ENCODE data around the gene XRCC3. TPM values are rescaled to one million over a fixed set of nuclear protein-coding genes. Genes with fewer than 3 reads are reported as not detected.

XRCC3 gene
- polyA plus RNA-seq, 3 donors = 0.66 to 8.1 (median 2.0) TPM

DNA sequence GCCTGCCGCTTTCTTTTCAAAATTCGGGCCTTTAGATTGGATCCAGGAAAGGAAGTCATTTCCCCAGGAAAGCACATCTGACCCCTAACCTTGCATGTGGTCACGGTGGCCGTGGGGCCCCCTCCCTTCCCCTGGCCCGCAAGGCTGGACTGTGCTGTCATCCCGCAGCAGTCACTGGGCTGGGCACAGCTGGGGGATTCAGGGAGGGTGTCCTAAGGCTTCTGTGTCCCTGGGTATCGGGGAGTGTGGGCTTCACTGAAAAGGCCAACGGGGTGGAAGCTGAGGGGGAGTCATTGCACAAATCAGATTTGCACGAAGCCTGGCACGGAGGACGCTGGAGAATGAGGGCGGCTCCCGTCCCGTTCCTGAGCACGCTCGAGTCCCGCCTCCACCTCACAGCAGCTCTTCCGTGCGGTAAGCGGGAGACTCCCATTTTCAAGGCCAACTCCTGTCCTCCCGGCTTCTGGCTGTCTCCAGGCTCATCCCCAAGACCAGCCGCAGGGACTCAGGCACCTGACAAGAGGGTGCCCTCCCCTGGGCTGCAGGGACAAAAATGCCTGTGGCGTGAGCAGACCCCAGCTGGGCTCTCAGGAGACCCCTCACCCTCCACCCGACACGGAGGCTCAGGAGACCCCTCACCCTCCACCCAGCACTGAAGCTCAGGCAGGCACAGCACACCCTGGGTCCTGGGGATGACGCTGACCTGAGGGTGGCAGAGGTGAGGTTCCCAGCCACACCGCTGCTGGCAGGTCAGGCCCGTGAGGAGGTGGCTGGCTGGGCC is 9.6 kb downstream of the XRCC3 start:
- no peak for DNase-seq
- TF ChIP-seq, protein P1, sequence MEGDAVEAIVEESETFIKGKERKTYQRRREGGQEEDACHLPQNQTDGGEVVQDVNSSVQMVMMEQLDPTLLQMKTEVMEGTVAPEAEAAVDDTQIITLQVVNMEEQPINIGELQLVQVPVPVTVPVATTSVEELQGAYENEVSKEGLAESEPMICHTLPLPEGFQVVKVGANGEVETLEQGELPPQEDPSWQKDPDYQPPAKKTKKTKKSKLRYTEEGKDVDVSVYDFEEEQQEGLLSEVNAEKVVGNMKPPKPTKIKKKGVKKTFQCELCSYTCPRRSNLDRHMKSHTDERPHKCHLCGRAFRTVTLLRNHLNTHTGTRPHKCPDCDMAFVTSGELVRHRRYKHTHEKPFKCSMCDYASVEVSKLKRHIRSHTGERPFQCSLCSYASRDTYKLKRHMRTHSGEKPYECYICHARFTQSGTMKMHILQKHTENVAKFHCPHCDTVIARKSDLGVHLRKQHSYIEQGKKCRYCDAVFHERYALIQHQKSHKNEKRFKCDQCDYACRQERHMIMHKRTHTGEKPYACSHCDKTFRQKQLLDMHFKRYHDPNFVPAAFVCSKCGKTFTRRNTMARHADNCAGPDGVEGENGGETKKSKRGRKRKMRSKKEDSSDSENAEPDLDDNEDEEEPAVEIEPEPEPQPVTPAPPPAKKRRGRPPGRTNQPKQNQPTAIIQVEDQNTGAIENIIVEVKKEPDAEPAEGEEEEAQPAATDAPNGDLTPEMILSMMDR (IDR thresholded peaks at IDR 0.05) = no peak
- H4K20me1 ChIP-seq (ENCODE audit: insufficient read depth, low read length) = peaks cover 10% of the 10 kb centered on the region
- no peak overlapping the region for H3K4me2 ChIP-seq (replicated peaks; ENCODE audit: extremely low read depth, low read length, poor library complexity, severe bottlenecking)
- no peak overlapping the region for H3K4me3 ChIP-seq (replicated peaks in 1 of 3; ENCODE audit: low read depth in 2 of 3, low read length in 3 of 3)
- H3K36me3 ChIP-seq (replicated peaks in 1 of 2; ENCODE audit: control insufficient read depth in 1 of 2, insufficient read depth in 2 of 2, low read length in 2 of 2) = peaks cover 31 to 64% of the 10 kb centered on the region in 2 donors
- H3K27ac ChIP-seq (ENCODE audit: low read depth in 1 of 2, low read length in 2 of 2) = no peak overlapping the region
- H3K27ac Mint-ChIP-seq = peak overlapping the region in 1 of 7 donors; percentile 35
- H3K9me3 ChIP-seq (replicated peaks in 1 of 2; ENCODE audit: control insufficient read depth in 1 of 2, insufficient read depth in 1 of 2, low read length in 2 of 2) = no peaks in the 10 kb centered on the region
- peaks cover 0 to 4% (median 3%) of the 10 kb centered on the region in 3 donors for H3K27me3 Mint-ChIP-seq (ENCODE audit: low read depth in 3 of 3)
- H3K4me1 ChIP-seq (ENCODE audit: control insufficient read depth in 1 of 2, insufficient read depth in 2 of 2, low read length in 2 of 2) = peaks cover 5 to 9% of the 10 kb centered on the region in 2 donors
- H3K4me1 Mint-ChIP-seq = peaks cover 30% of the 10 kb centered on the region
- no peak overlapping the region for H3K9ac ChIP-seq (ENCODE audit: insufficient read depth, low read length, poor library complexity, severe bottlenecking)
- H3K79me2 ChIP-seq (ENCODE audit: insufficient read depth, low read length) = no peaks in the 10 kb centered on the region
- peaks cover 30 to 58% of the 10 kb centered on the region in 2 donors for H3K36me3 Mint-ChIP-seq
- H3K9me3 Mint-ChIP-seq = no peaks in the 10 kb centered on the region
- no peak overlapping the region for H3K4me3 Mint-ChIP-seq
- WGBS (ENCODE audit: insufficient coverage) = 85% methylated on average over 24 of the region's 28 CpGs
- no peak overlapping the region for H2AFZ ChIP-seq (ENCODE audit: insufficient read depth, low read depth, low read length, poor library complexity, severe bottlenecking)
- intact Hi-C loops (cut with micrococcal nuclease) = no loop called here
- no peaks in the 10 kb centered on the region for H3K27me3 ChIP-seq (ENCODE audit: control insufficient read depth in 2 of 2, insufficient read depth in 2 of 2, low read length in 2 of 2)

DNA sequence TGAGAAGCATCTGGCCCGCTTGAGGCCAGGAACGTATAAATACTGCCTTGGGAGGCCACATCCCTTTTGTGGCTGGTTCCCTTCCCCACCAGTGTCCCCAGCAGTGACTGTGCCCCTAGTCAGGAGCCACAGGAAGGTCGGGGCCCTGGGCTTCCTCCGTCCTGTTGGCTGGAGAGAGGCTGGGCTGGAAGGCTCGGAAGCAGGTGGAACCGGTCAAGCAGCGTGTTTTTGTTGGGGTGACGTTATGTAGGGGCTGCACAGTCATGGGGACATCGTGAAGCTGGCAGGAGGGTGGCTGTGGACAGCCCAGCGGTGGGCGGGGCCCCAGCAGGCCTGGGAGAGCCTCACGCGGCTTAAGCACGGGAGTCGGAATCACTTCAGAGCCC is 10.1 kb downstream of the XRCC3 start:
- Histone ChIP-seq H3K9ac (ENCODE audit: insufficient read depth, low read length, poor library complexity, severe bottlenecking) (no peak overlapping the region), H2AFZ (ENCODE audit: insufficient read depth, low read depth, low read length, poor library complexity, severe bottlenecking) (no peak overlapping the region), H3K27me3 (ENCODE audit: control insufficient read depth in 2 of 2, insufficient read depth in 2 of 2, low read length in 2 of 2) (no peaks in the 10 kb centered on the region), H3K36me3 (replicated peaks in 1 of 2; ENCODE audit: control insufficient read depth in 1 of 2, insufficient read depth in 2 of 2, low read length in 2 of 2) (peaks cover 35 to 70% of the 10 kb centered on the region in 2 donors), H3K9me3 (replicated peaks in 1 of 2; ENCODE audit: control insufficient read depth in 1 of 2, insufficient read depth in 1 of 2, low read length in 2 of 2) (no peaks in the 10 kb centered on the region), H3K4me1 (ENCODE audit: control insufficient read depth in 1 of 2, insufficient read depth in 2 of 2, low read length in 2 of 2) (peaks cover 5 to 9% of the 10 kb centered on the region in 2 donors), H3K4me2 (replicated peaks; ENCODE audit: extremely low read depth, low read length, poor library complexity, severe bottlenecking) (no peak overlapping the region), H4K20me1 (ENCODE audit: insufficient read depth, low read length) (peaks cover 16% of the 10 kb centered on the region), H3K27ac (ENCODE audit: low read depth in 1 of 2, low read length in 2 of 2) (no peak overlapping the region), H3K4me3 (replicated peaks in 1 of 3; ENCODE audit: low read depth in 2 of 3, low read length in 3 of 3) (no peak overlapping the region), H3K79me2 (ENCODE audit: insufficient read depth, low read length) (no peaks in the 10 kb centered on the region)
- H3K27me3 Mint-ChIP-seq (ENCODE audit: low read depth in 3 of 3) = peaks cover 0 to 4% (median 1%) of the 10 kb centered on the region in 3 donors
- intact Hi-C loops (cut with micrococcal nuclease) = no loop called here
- H3K27ac Mint-ChIP-seq = peak overlapping the region in 1 of 7 donors; percentile 50
- no peak overlapping the region for H3K4me3 Mint-ChIP-seq
- DNase-seq = peak in 1 of 3 donors; percentile 19
- no peaks in the 10 kb centered on the region for H3K9me3 Mint-ChIP-seq
- 24% methylated on average over 14 of the region's 15 CpGs for WGBS (ENCODE audit: insufficient coverage)
- peaks cover 31 to 62% of the 10 kb centered on the region in 2 donors for H3K36me3 Mint-ChIP-seq
- TF ChIP-seq, protein P1 (IDR thresholded peaks at IDR 0.05) = no peak
- H3K4me1 Mint-ChIP-seq = peaks cover 30% of the 10 kb centered on the region
